Progenitor cell of endocrine pancreas (in vitro differentiated cells): Measurements from ENCODE around the gene TBKBP1. TPM values are rescaled to one million over a fixed set of nuclear protein-coding genes. Genes with fewer than 3 reads are reported as not detected.

Experiments used
- DNase-seq: peaks from one replicate; pipeline ENCODE4 v3.0.0; 2021; ENCODE audit warnings: low spot score; ENCODE audit not compliant: unreplicated experiment
- H3K27ac Mint-ChIP-seq: 2 replicates; pipeline ENCODE4 v1.8.0; 2021; ENCODE audit warnings: mild to moderate bottlenecking, moderate library complexity, mixed read lengths
- H3K27me3 Mint-ChIP-seq: 2 replicates; pipeline ENCODE4 v1.8.0; 2021; ENCODE audit warnings: mixed read lengths
- H3K36me3 Mint-ChIP-seq: 2 replicates; pipeline ENCODE4 v1.8.0; 2022; ENCODE audit warnings: mixed read lengths; ENCODE audit not compliant: insufficient read depth
- H3K4me1 Mint-ChIP-seq: 2 replicates; pipeline ENCODE4 v1.8.0; 2021; ENCODE audit warnings: low read depth, mixed read lengths
- H3K4me3 Mint-ChIP-seq: 2 replicates; pipeline ENCODE4 v1.8.0; 2021; ENCODE audit warnings: low read depth, mild to moderate bottlenecking, moderate library complexity, mixed read lengths
- H3K9me3 Mint-ChIP-seq: 2 replicates; pipeline ENCODE4 v1.8.0; 2021; ENCODE audit warnings: low read depth, mixed read lengths
- total RNA-seq: library from RNA; stranded (reverse); gene quantifications from 2 replicates; pipeline ENCODE4 v1.2.1, GENCODE V29; 2021
- TF ChIP-seq, protein P1 (sequence below): fragments of 200-600 bp; sonication (generic); IDR thresholded peaks from one replicate; pipeline ENCODE4 v1.5.0; 2021; ENCODE audit warnings: antibody characterized with exemption, mild to moderate bottlenecking; ENCODE audit not compliant: unreplicated experiment

TBKBP1 gene
- total RNA-seq, 1 donor from 2014 or later = 21.7 TPM

DNA sequence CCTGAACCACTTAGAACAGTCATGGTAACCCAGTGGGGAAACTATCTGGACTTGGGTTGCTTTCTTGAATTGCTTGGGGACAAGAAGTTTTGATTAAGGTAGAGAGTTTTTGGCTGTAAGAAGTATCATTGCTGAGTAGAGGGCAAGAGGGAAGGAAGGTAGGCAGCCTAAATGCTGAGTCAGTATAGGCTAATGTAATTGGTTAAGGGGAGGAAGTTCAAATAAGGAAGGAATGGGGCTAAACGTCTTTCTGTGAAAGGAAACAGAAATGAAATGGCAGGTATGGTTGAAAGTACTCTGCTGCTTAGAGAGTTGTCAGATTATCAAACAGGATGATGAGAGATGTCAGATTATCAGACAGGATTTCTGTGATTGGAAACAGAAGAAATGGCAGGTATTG, 23.9 kb upstream of the TBKBP1 start:
- no peak for DNase-seq
- no peaks in the 10 kb centered on the region for H3K9me3 Mint-ChIP-seq
- no peaks in the 10 kb centered on the region for H3K27me3 Mint-ChIP-seq
- peaks cover 44% of the 10 kb centered on the region for H3K36me3 Mint-ChIP-seq
- TF ChIP-seq, protein P1, sequence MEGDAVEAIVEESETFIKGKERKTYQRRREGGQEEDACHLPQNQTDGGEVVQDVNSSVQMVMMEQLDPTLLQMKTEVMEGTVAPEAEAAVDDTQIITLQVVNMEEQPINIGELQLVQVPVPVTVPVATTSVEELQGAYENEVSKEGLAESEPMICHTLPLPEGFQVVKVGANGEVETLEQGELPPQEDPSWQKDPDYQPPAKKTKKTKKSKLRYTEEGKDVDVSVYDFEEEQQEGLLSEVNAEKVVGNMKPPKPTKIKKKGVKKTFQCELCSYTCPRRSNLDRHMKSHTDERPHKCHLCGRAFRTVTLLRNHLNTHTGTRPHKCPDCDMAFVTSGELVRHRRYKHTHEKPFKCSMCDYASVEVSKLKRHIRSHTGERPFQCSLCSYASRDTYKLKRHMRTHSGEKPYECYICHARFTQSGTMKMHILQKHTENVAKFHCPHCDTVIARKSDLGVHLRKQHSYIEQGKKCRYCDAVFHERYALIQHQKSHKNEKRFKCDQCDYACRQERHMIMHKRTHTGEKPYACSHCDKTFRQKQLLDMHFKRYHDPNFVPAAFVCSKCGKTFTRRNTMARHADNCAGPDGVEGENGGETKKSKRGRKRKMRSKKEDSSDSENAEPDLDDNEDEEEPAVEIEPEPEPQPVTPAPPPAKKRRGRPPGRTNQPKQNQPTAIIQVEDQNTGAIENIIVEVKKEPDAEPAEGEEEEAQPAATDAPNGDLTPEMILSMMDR = no peak
- H3K27ac Mint-ChIP-seq = peak overlapping the region; percentile 10
- H3K4me1 Mint-ChIP-seq = no peaks in the 10 kb centered on the region
- no peak overlapping the region for H3K4me3 Mint-ChIP-seq

DNA sequence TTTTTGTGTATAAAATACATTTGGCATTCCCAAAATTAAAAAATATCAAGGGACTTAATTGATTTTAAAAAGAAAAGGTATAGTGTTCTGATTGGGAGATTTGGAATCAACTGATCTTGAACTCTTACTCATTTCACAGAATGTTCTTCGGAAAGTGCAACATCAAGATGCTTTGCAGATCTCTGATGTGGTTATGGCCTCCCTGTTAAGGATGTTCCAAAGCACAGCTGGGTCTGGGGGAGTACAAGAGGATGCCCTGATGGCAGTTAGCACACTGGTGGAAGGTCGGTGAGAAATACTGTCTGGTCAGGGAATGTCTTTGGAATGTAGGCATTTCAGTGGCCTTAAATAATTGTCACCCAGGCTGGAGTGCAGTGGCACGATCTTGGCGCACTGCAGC, 19.5 kb upstream of the TBKBP1 start:
- no peak overlapping the region for H3K27ac Mint-ChIP-seq

DNA sequence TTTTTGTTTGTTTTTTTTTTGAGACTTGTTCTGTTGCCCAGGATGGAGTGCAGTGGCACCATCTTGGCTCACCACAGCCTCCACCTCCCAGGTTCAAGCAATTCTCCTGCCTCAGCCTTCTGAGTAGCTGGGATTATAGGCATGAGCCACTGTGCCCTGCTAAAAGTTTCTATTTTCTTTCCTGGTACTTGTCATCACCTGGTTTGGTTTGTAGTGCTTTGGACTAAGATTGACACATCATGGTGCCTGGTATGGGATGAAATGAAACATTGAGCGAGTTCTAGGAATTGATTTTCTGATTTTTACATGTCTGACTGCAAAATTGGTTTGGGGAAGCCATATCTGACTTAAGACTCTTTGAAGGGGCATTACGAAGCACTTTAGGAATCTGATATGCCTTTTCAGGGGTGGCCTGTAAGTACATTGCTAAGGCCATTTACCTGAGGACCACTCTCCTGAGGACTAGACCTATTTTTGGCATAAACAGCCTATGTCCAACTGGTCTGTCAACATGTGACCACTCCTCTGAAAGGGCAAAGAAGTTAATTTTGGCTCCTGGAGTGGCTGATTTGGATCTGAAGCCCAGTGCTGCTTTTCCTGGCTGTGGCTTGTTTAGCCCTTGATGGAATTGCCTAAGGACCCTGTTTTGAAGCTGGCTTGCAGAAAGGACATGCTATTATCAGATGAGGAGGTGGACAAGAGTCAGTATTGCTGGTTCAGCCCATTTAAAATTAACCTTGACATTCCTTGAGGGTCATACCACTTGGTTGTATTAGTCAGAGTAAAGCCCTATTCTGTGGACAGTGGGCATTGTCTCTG, 18.4 kb upstream of the TBKBP1 start:
- no peaks in the 10 kb centered on the region for H3K9me3 Mint-ChIP-seq
- no peak overlapping the region for H3K27ac Mint-ChIP-seq
- H3K36me3 Mint-ChIP-seq = peaks cover 45% of the 10 kb centered on the region
- no peaks in the 10 kb centered on the region for H3K4me1 Mint-ChIP-seq
- TF ChIP-seq, protein P1 = no peak
- no peaks in the 10 kb centered on the region for H3K27me3 Mint-ChIP-seq
- DNase-seq = no peak
- no peak overlapping the region for H3K4me3 Mint-ChIP-seq

More for the DNA sequence above, 19.5 kb upstream of the TBKBP1 start:
- H3K36me3 Mint-ChIP-seq = peaks cover 47% of the 10 kb centered on the region
- H3K4me3 Mint-ChIP-seq = no peak overlapping the region
- no peak for DNase-seq
- no peaks in the 10 kb centered on the region for H3K9me3 Mint-ChIP-seq
- TF ChIP-seq, protein P1 = no peak
- no peaks in the 10 kb centered on the region for H3K27me3 Mint-ChIP-seq
- no peaks in the 10 kb centered on the region for H3K4me1 Mint-ChIP-seq

DNA sequence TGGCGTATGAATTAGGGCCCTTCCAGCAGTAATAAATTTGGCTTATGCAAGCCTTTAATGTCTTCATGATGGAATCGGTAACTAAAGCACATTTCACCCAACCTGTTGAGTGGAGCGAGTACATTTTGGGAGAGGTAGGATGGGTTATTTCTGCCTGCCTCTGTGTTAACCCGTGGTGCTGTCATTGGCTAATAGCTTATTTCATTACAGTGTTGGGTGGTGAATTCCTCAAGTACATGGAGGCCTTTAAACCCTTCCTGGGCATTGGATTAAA, 17.8 kb upstream of the TBKBP1 start:
- no peaks in the 10 kb centered on the region for H3K27me3 Mint-ChIP-seq
- H3K4me1 Mint-ChIP-seq = no peaks in the 10 kb centered on the region
- H3K4me3 Mint-ChIP-seq = no peak overlapping the region
- H3K36me3 Mint-ChIP-seq = peaks cover 45% of the 10 kb centered on the region
- no peaks in the 10 kb centered on the region for H3K9me3 Mint-ChIP-seq
- TF ChIP-seq, protein P1 = no peak
- no peak overlapping the region for H3K27ac Mint-ChIP-seq
- no peak for DNase-seq

DNA sequence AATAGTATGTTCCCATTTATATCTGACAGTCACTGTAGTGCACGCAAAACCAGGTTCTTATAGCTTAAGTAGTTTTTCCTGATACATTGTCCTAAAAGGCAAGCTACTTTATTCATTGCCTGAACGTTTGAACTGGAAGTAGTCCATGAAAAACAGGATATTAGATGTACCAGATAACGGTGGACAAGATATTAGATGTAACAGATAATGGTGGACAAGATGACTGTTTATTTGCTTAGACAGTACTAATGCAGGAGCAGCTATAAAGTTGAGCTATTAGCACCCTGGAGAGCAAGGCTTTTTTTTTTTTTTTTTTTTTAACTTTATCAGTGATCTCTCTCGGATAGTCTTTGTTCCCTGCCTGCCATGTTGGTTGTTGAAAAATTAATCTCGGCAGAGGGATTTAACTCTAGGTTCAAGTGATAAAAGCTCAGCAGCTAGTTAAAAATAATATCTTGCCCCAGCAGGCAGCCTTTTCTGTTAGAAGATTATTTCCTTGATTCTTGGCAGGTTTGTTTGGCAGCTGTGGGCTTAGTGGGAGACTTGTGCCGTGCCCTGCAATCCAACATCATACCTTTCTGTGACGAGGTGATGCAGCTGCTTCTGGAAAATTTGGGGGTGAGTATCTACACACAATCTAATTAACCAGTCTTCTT, 17.3 kb upstream of the TBKBP1 start:
- Mint-ChIP-seq H3K36me3 (peaks cover 44% of the 10 kb centered on the region), H3K27ac (peak overlapping the region; percentile 37), H3K9me3 (no peaks in the 10 kb centered on the region), H3K4me1 (no peaks in the 10 kb centered on the region), H3K4me3 (no peak overlapping the region), H3K27me3 (no peaks in the 10 kb centered on the region)
- DNase-seq = no peak
- TF ChIP-seq, protein P1 = no peak
